Kidney (tissue), 14 donors: ENCODE results near the gene ADAMTSL5. TPM values are rescaled to one million over a fixed set of nuclear protein-coding genes. Genes with fewer than 3 reads are reported as not detected.
"Not testable (repeated sequence)": the region's sequence is repeated elsewhere in the genome, so short reads cannot be mapped to it uniquely, and the experiment has no call there.

Experiments
- DNase-seq, 5 donors: peaks; one replicate each; pipeline ENCODE4 v3.0.0-alpha.2; 2013 to 2020
- FAIRE-seq: peaks from 2 replicates; lab custom pipeline; 2012; peaks lifted over from hg19 to GRCh38; lab: Jason Lieb, UNC
- H3K27ac ChIP-seq, 2 donors: one replicate each; pipeline ENCODE4 v1.7.0; 2013; ENCODE audit warnings: low read depth in 2 of 2, low read length in 2 of 2, inconsistent platforms in 1 of 2
- H3K27me3 ChIP-seq: one replicate; pipeline ENCODE4 v1.7.1; 2013; ENCODE audit warnings: low read length, inconsistent platforms; ENCODE audit not compliant: control insufficient read depth, insufficient read depth
- H3K36me3 ChIP-seq, 3 donors: one replicate each; pipeline versions ENCODE4 v1.7.0 to v1.7.1; 2013; ENCODE audit warnings: low read length in 3 of 3, control low read depth in 1 of 3, inconsistent platforms in 1 of 3; ENCODE audit not compliant: insufficient read depth in 3 of 3, control insufficient read depth in 2 of 3
- H3K4me1 ChIP-seq, 3 donors: one replicate each; pipeline versions ENCODE4 v1.7.0 to v1.7.1; 2013; ENCODE audit warnings: low read length in 3 of 3, inconsistent platforms in 1 of 3, low read depth in 1 of 3; ENCODE audit not compliant: control insufficient read depth in 2 of 3, insufficient read depth in 2 of 3
- H3K4me3 ChIP-seq, 3 donors: one replicate each; pipeline versions ENCODE4 v1.7.0 to v1.8.1; 2013; ENCODE audit warnings: low read length in 3 of 3, control low read depth in 1 of 3, inconsistent platforms in 1 of 3
- H3K9ac ChIP-seq, 3 donors: one replicate each; pipeline versions ENCODE4 v1.7.0 to v1.7.1; 2013; ENCODE audit warnings: low read length in 3 of 3, control low read depth in 1 of 3, inconsistent platforms in 1 of 3
- H3K9me3 ChIP-seq, 3 donors: one replicate each; pipeline versions ENCODE4 v1.7.0 to v1.7.1; 2013; ENCODE audit warnings: low read length in 3 of 3, control low read depth in 1 of 3, inconsistent platforms in 1 of 3; ENCODE audit not compliant: control insufficient read depth in 2 of 3, insufficient read depth in 1 of 3
- CTCF ChIP-seq: IDR thresholded peaks from 3 replicates; pipeline ENCODE4 v1.5.1; 2012; ENCODE audit warnings: mild to moderate bottlenecking, moderate library complexity, borderline replicate concordance; ENCODE audit not compliant: insufficient read depth; ENCODE audit errors: extremely low read depth
- intact Hi-C: fragments of 100-400 bp; cut with DNase I; formaldehyde crosslinking; loops from one replicate; pipeline ENCODE4 v1.11.1; 2022
- polyA plus RNA-seq: library from polyadenylated mRNA; stranded (reverse); fragments of 350-450 nt; fragmentation: Illumina TruSeq; extraction: RNeasy Lipid Tissue Mini Kit (QIAGEN cat#74804); gene quantifications from one replicate; pipeline ENCODE4 v1.2.3, GENCODE V29; 2014; ENCODE audit warnings: low read depth, low replicate concordance; ENCODE audit not compliant: insufficient read depth
- total RNA-seq: library from RNA; stranded (reverse); fragmentation: NEBNext Ultra II Directional; extraction: Animal tissue kit (Norgen Biotek cat#: 25700); gene quantifications from one replicate; pipeline ENCODE4 v1.2.1, GENCODE V29; 2021
- donor health status: control.
- donor health status: control.
- donor health status: control.
- donor health status: control.
- donor health status: control.
- donor health status: DM: yes; HTN: yes; CAD: no.
- donor health status: Normal renal cell carcinoma (clear cell type).

Gene ADAMTSL5
- total and polyA plus RNA-seq, 2 donors from 2014 or later, result 1.4 to 4.6 TPM

- DNase-seq (no peak), FAIRE-seq (no peak)
- Histone ChIP-seq H3K27me3 (peaks cover 3% of the 10 kb centered on the region), H3K4me1 (no peaks in the 10 kb centered on the region), H3K9me3 (no peaks in the 10 kb centered on the region), H3K36me3 (no peaks in the 10 kb centered on the region), H3K27ac (no peak overlapping the region), H3K4me3 (no peak overlapping the region), H3K9ac (no peak overlapping the region)
- no peak for TF ChIP-seq CTCF
- intact Hi-C loops, result loop anchor here (5.0 to 10.0 kb wide), 2 partner anchors 125 to 218 kb away; no protein-coding TSS in a partner anchor
Measured at GRCh38 chr19:1549332-1549945, 36.6 kb upstream of the ADAMTSL5 start.

GRCh38 chr19:1540365-1540925, 27.6 kb upstream of the ADAMTSL5 start:
- no peak for TF ChIP-seq CTCF
- H3K4me3 ChIP-seq, result no peak overlapping the region
- no peaks in the 10 kb centered on the region for H3K36me3 ChIP-seq
- H3K9me3 ChIP-seq, result no peaks in the 10 kb centered on the region
- H3K4me1 ChIP-seq, result no peaks in the 10 kb centered on the region
- no peak overlapping the region for H3K9ac ChIP-seq
- peak in 1 of 5 donors; percentile 34 for DNase-seq
- intact Hi-C loops, result loop anchor here (10.0 kb wide), 1 partner anchor 134 kb away; no protein-coding TSS in a partner anchor
- no peak for FAIRE-seq
- no peak overlapping the region for H3K27ac ChIP-seq
- H3K27me3 ChIP-seq, result no peaks in the 10 kb centered on the region

- not testable (repeated sequence) for FAIRE-seq, H3K27me3 ChIP-seq, DNase-seq, H3K4me3 ChIP-seq, H3K27ac ChIP-seq, H3K9me3 ChIP-seq, H3K4me1 ChIP-seq, H3K9ac ChIP-seq, H3K36me3 ChIP-seq
- intact Hi-C loops, result loop anchor here (10.0 kb wide), 1 partner anchor 135 kb away; no protein-coding TSS in a partner anchor
Measured at GRCh38 chr19:1539749-1540148, 26.9 kb upstream of the ADAMTSL5 start.

- no peaks in the 10 kb centered on the region for H3K27me3 ChIP-seq
- DNase-seq (no peak), FAIRE-seq (no peak)
- no peak overlapping the region for H3K4me3 ChIP-seq
- TF ChIP-seq CTCF, result no peak
- H3K9me3 ChIP-seq, result no peaks in the 10 kb centered on the region
- no peaks in the 10 kb centered on the region for H3K36me3 ChIP-seq
- H3K4me1 ChIP-seq, result no peaks in the 10 kb centered on the region
- no peak overlapping the region for H3K9ac ChIP-seq
- intact Hi-C loops, result no loop called here
- no peak overlapping the region for H3K27ac ChIP-seq
Measured at GRCh38 chr19:1538978-1539377, 26.2 kb upstream of the ADAMTSL5 start.

- DNase-seq, H3K9ac ChIP-seq, intact Hi-C loops, H3K27ac ChIP-seq, H3K27me3 ChIP-seq, FAIRE-seq, H3K36me3 ChIP-seq, H3K4me1 ChIP-seq, H3K4me3 ChIP-seq, H3K9me3 ChIP-seq: not testable (repeated sequence)
Measured at GRCh38 chr19:1535699-1536098, 22.9 kb upstream of the ADAMTSL5 start.
